ENCODE results near the gene HAGHL.
A peak's percentile ranks its signal among the peaks of the same experiment; 100 is the strongest.

GRCh38 chr16:695355-696089 is 31.4 kb upstream of the HAGHL start:
- TF ChIP-seq POLR2A (IDR thresholded peaks at IDR 0.05; ENCODE audit: low read depth, low read length) (no peak), EZH2 (IDR thresholded peaks at IDR 0.05; ENCODE audit: borderline replicate concordance, low read depth, low read length, severe bottlenecking) (peak; percentile 84), CTCF (IDR thresholded peaks at IDR 0.05; ENCODE audit: extremely low read depth in 1 of 2, insufficient read depth in 1 of 2, low read depth in 1 of 2, low read length in 2 of 2) (no peak), POLR2AphosphoS5 (IDR thresholded peaks at IDR 0.05; ENCODE audit: insufficient read depth, low read depth, low read length) (no peak), MAX (IDR thresholded peaks at IDR 0.05; ENCODE audit: insufficient read depth, insufficient read length) (no peak), FOS (IDR thresholded peaks at IDR 0.05; ENCODE audit: borderline replicate concordance, insufficient read depth, low read length) (no peak), GATA2 (IDR thresholded peaks at IDR 0.05; ENCODE audit: insufficient read depth, insufficient read length, low read depth, low read length) (no peak), JUN (IDR thresholded peaks at IDR 0.05; ENCODE audit: borderline replicate concordance, insufficient read depth, insufficient read length, low read depth) (no peak), MYC (IDR thresholded peaks at IDR 0.05; ENCODE audit: low read depth, low read length) (no peak)
